IMR-90 (cell line): Measurements from ENCODE around the gene TPSG1. TPM values are rescaled to one million over a fixed set of nuclear protein-coding genes. Genes with fewer than 3 reads are reported as not detected.

Source experiments
- ATAC-seq: fragments of 200-7000 bp; cut with Tn5 transposase; 2 replicates; pipeline ENCODE4 v1.9.1; 2020; ENCODE audit warnings: low read depth, mild to moderate bottlenecking, moderate library complexity
- BruUV-seq: library from RNA; stranded (reverse); fragments of 400-500 nt; replicated peaks from 2 replicates; lab custom pipeline; 2021; lab: Mats Ljungman, UMichigan
- CTCF ChIA-PET: fragments of 300-600 bp; formaldehyde crosslinking; extraction: SDS; loops from one replicate; lab custom pipeline; 2021; ENCODE audit warnings: antibody characterized with exemption; lab: Yijun Ruan, JAX
- POLR2A ChIA-PET: fragments of 300-600 bp; sonication (Branson Sonifier 250); formaldehyde crosslinking; loops from one replicate; lab custom pipeline; 2022; ENCODE audit warnings: antibody characterized with exemption; ENCODE audit not compliant: unreplicated experiment; lab: Charles Lee
- DNase-seq: peaks from one replicate; pipeline ENCODE4 v3.0.0; 2013
- H2AFZ ChIP-seq: replicated peaks from 2 replicates; pipeline ENCODE3; 2013; ENCODE audit warnings: low read length, mild to moderate bottlenecking; ENCODE audit not compliant: poor library complexity
- H2AK5ac ChIP-seq: 2 replicates; pipeline ENCODE4 v1.6.1; 2013; ENCODE audit warnings: low read depth, low read length, inconsistent platforms
- H2AK9ac ChIP-seq: replicated peaks from 2 replicates; pipeline ENCODE3; 2013; ENCODE audit warnings: mild to moderate bottlenecking, low read depth, low read length, moderate library complexity; ENCODE audit not compliant: poor library complexity
- H2BK120ac ChIP-seq: 2 replicates; pipeline ENCODE4 v1.6.1; 2013; ENCODE audit warnings: low read depth, low read length, inconsistent platforms
- H2BK15ac ChIP-seq: 3 replicates; pipeline ENCODE4 v1.6.1; 2013; ENCODE audit warnings: low read depth, low read length, inconsistent platforms
- H2BK20ac ChIP-seq: 2 replicates; pipeline ENCODE4 v1.6.1; 2013; ENCODE audit warnings: low read depth, mild to moderate bottlenecking, inconsistent platforms, low read length, moderate library complexity
- H2BK5ac ChIP-seq: 2 replicates; pipeline ENCODE4 v1.6.1; 2013; ENCODE audit warnings: mild to moderate bottlenecking, low read depth, low read length, inconsistent platforms; ENCODE audit not compliant: poor library complexity, severe bottlenecking
- H3K14ac ChIP-seq: replicated peaks from 2 replicates; pipeline ENCODE4 v1.6.1; 2013; ENCODE audit warnings: low read depth, low read length, inconsistent platforms
- H3K18ac ChIP-seq: 2 replicates; pipeline ENCODE4 v1.6.1; 2013; ENCODE audit warnings: low read depth, low read length, control low read depth
- H3K23ac ChIP-seq: 2 replicates; pipeline ENCODE4 v1.6.1; 2013; ENCODE audit warnings: low read depth, low read length, inconsistent platforms
- H3K27ac ChIP-seq: 2 replicates; pipeline ENCODE4 v1.5.1; 2013; ENCODE audit warnings: mild to moderate bottlenecking, control low read depth, low read length; ENCODE audit not compliant: insufficient read depth
- H3K27me3 ChIP-seq: 2 replicates; pipeline ENCODE4 v1.6.1; 2013; ENCODE audit warnings: low read length; ENCODE audit not compliant: control insufficient read depth, insufficient read depth
- H3K36me3 ChIP-seq: 2 replicates; pipeline ENCODE4 v1.6.1; 2013; ENCODE audit warnings: low read length, mixed read lengths; ENCODE audit not compliant: control insufficient read depth, insufficient read depth
- H3K4ac ChIP-seq: 2 replicates; pipeline ENCODE4 v1.6.1; 2013; ENCODE audit warnings: low read depth, low read length, inconsistent platforms
- H3K4me1 ChIP-seq: 2 replicates; pipeline ENCODE4 v1.6.1; 2013; ENCODE audit warnings: low read length, mixed read lengths; ENCODE audit not compliant: control insufficient read depth, insufficient read depth
- H3K4me2 ChIP-seq: 2 replicates; pipeline ENCODE4 v1.6.1; 2013; ENCODE audit warnings: low read depth, mild to moderate bottlenecking, control low read depth, low read length, moderate library complexity
- H3K4me3 ChIP-seq: 2 replicates; pipeline ENCODE4 v1.5.1; 2013; ENCODE audit warnings: low read depth, mild to moderate bottlenecking, control low read depth, low read length, moderate library complexity; ENCODE audit not compliant: insufficient read depth
- H3K56ac ChIP-seq: 2 replicates; pipeline ENCODE4 v1.6.1; 2013; ENCODE audit warnings: low read length, inconsistent platforms; ENCODE audit not compliant: insufficient read depth; ENCODE audit errors: extremely low read depth
- H3K79me1 ChIP-seq, 2 experiments: 2 replicates each; pipeline ENCODE4 v1.6.1; 2013; ENCODE audit warnings: low read length in 2 of 2, inconsistent platforms in 1 of 2, low read depth in 1 of 2
- H3K9ac ChIP-seq: 2 replicates; pipeline ENCODE4 v1.6.1; 2013; ENCODE audit warnings: low read depth, low read length, control low read depth
- H3K9me1 ChIP-seq: 2 replicates; pipeline ENCODE4 v1.6.1; 2013; ENCODE audit warnings: low read length, inconsistent platforms; ENCODE audit not compliant: insufficient read depth
- H3K9me3 ChIP-seq: 2 replicates; pipeline ENCODE4 v1.6.1; 2013; ENCODE audit warnings: low read length; ENCODE audit not compliant: control insufficient read depth, insufficient read depth
- H4K20me1 ChIP-seq: 2 replicates; pipeline ENCODE4 v1.6.1; 2013; ENCODE audit warnings: low read length, inconsistent platforms; ENCODE audit not compliant: insufficient read depth
- H4K5ac ChIP-seq: 2 replicates; pipeline ENCODE4 v1.6.1; 2013; ENCODE audit warnings: mild to moderate bottlenecking, low read depth, low read length, control low read depth
- H4K8ac ChIP-seq, 2 experiments: 2 replicates each; pipeline ENCODE4 v1.6.1; 2013; ENCODE audit warnings: low read depth in 2 of 2, low read length in 2 of 2, control low read depth in 1 of 2, inconsistent platforms in 1 of 2
- H4K91ac ChIP-seq: 2 replicates; pipeline ENCODE4 v1.6.1; 2013; ENCODE audit warnings: low read depth, low read length, inconsistent platforms; ENCODE audit not compliant: insufficient read depth
- BHLHE40 ChIP-seq: fragments of 150-350 bp; IDR thresholded peaks from 2 replicates; pipeline ENCODE4 v1.6.1; 2016; ENCODE audit warnings: mild to moderate bottlenecking, low read depth, low read length
- CEBPB ChIP-seq: IDR thresholded peaks from 2 replicates; pipeline ENCODE4 v1.6.1; 2012; ENCODE audit warnings: low read depth, low read length, improper control_type of control experiment
- CHD1 ChIP-seq: IDR thresholded peaks from 2 replicates; pipeline ENCODE4 v1.6.1; 2012; ENCODE audit warnings: low read depth, low read length, improper control_type of control experiment
- CTCF ChIP-seq: conservative IDR thresholded peaks from 2 replicates; pipeline ENCODE4 v1.5.1; 2012; ENCODE audit warnings: mild to moderate bottlenecking, low read depth, low read length, improper control_type of control experiment
- ELK1 ChIP-seq: fragments of 150-350 bp; IDR thresholded peaks from 2 replicates; pipeline ENCODE4 v1.6.1; 2016; ENCODE audit warnings: low read depth, mild to moderate bottlenecking, low read length, moderate library complexity, borderline replicate concordance
- FOS ChIP-seq: fragments of 150-350 bp; IDR thresholded peaks from 2 replicates; pipeline ENCODE4 v1.6.1; 2016; ENCODE audit warnings: low read depth, low read length
- MAFK ChIP-seq: IDR thresholded peaks from 2 replicates; pipeline ENCODE4 v1.6.1; 2012; ENCODE audit warnings: low read depth, low read length, improper control_type of control experiment
- MAZ ChIP-seq: IDR thresholded peaks from 2 replicates; pipeline ENCODE4 v1.6.1; 2012; ENCODE audit warnings: low read depth, mild to moderate bottlenecking, low read length, improper control_type of control experiment, moderate library complexity, borderline replicate concordance
- MXI1 ChIP-seq: IDR thresholded peaks from 2 replicates; pipeline ENCODE4 v1.6.1; 2012; ENCODE audit warnings: low read depth, mild to moderate bottlenecking, low read length, moderate library complexity, borderline replicate concordance
- NFE2L2 ChIP-seq: fragments of 150-350 bp; IDR thresholded peaks from 2 replicates; pipeline ENCODE4 v1.6.1; 2016; ENCODE audit warnings: low read depth, mild to moderate bottlenecking, low read length
- POLR2A ChIP-seq: IDR thresholded peaks from 2 replicates; pipeline ENCODE4 v1.6.1; 2012; ENCODE audit warnings: mild to moderate bottlenecking, low read depth, low read length
- RAD21 ChIP-seq: IDR thresholded peaks from 2 replicates; pipeline ENCODE4 v1.6.1; 2012; ENCODE audit warnings: low read length, improper control_type of control experiment
- RCOR1 ChIP-seq: IDR thresholded peaks from 2 replicates; pipeline ENCODE4 v1.6.1; 2012; ENCODE audit warnings: mild to moderate bottlenecking, low read length, improper control_type of control experiment; ENCODE audit not compliant: insufficient replicate concordance
- RFX5 ChIP-seq: IDR thresholded peaks from 2 replicates; pipeline ENCODE4 v1.8.0; 2012; ENCODE audit warnings: low read depth, mild to moderate bottlenecking, low read length, moderate library complexity
- SMC3 ChIP-seq: fragments of 150-350 bp; IDR thresholded peaks from 2 replicates; pipeline ENCODE4 v1.6.1; 2016; ENCODE audit warnings: low read depth, mild to moderate bottlenecking, antibody characterized with exemption, low read length, moderate library complexity
- USF2 ChIP-seq: fragments of 150-350 bp; IDR thresholded peaks from 2 replicates; pipeline ENCODE4 v1.6.1; 2017; ENCODE audit warnings: mild to moderate bottlenecking, antibody characterized with exemption, low read length, low read depth
- WGBS, 2 experiments: methylation state at CpG; one replicate each; pipeline versions ENCODE4 v1.1.5 to v1.1.7; 2013; ENCODE audit warnings: missing lambda C conversion rate in 2 of 2; ENCODE audit not compliant: insufficient read length in 1 of 2; ENCODE audit errors: extremely low coverage in 2 of 2; 5-methylcytosine and 5-hydroxymethylcytosine counted together
- dilution Hi-C: fragments of 300-500 bp; cut with HindIII; formaldehyde crosslinking; loops from one replicate; pipeline ENCODE4 v1.14.3; 2018; ENCODE audit warnings: low sequenced_read_pairs; ENCODE audit not compliant: unreplicated experiment
- in situ Hi-C: fragments of 300-500 bp; cut with MboI; formaldehyde crosslinking; loops from 3 replicates; pipeline ENCODE4 v1.14.3; 2019; ENCODE audit warnings: low sequenced_read_pairs, inconsistent platforms, mixed read lengths
- intact Hi-C: fragments of 100-400 bp; cut with micrococcal nuclease; formaldehyde crosslinking; loops from 2 replicates; pipeline ENCODE4 v1.10.0; 2022
- polyA plus RNA-seq, 3 experiments: library from polyadenylated mRNA; depleted of rRNA; stranded (reverse); fragments of >200 nt; gene quantifications; 2 replicates each; pipeline ENCODE4 v1.2.3, GENCODE V29; 2012; ENCODE audit warnings: low replicate concordance in 1 of 3
- total RNA-seq: library from RNA; depleted of rRNA; stranded (reverse); fragments of >200 nt; gene quantifications from 2 replicates; pipeline ENCODE4 v1.2.3, GENCODE V29; 2012

The TPSG1 gene
- total and polyA plus RNA-seq, 2 of the 4 experiments (the other 2 are of a cell fraction) = not detected

- WGBS, 2 experiments = 80% methylated on average over 1 of the region's 9 CpGs; no CpG with 5 or more reads in 1 of the 2 experiments
- Histone ChIP-seq H3K4me2 (no peak overlapping the region), H3K79me1 (no peaks in the 10 kb centered on the region), H2AK9ac (peak overlapping the region; percentile 88), H2BK5ac (no peak overlapping the region), H3K36me3 (no peaks in the 10 kb centered on the region), H2AK5ac (no peak overlapping the region), H2BK120ac (no peak overlapping the region), H3K4me3 (no peak overlapping the region), H2AFZ (no peak overlapping the region), H3K18ac (no peak overlapping the region), H3K27ac (no peak overlapping the region), H3K23ac (no peak overlapping the region), H2BK15ac (no peak overlapping the region), H3K9me3 (no peaks in the 10 kb centered on the region), H4K5ac (no peak overlapping the region), H4K20me1 (peaks cover 14% of the 10 kb centered on the region), H2BK20ac (no peak overlapping the region), H3K4ac (no peak overlapping the region), H3K9ac (no peak overlapping the region), H4K91ac (no peak overlapping the region), H3K14ac (no peak overlapping the region), H3K27me3 (no peaks in the 10 kb centered on the region; the same call in 1 of the 2 replicates), H4K8ac (no peak overlapping the region), H3K56ac (no peak overlapping the region), H3K9me1 (no peaks in the 10 kb centered on the region), H3K4me1 (no peaks in the 10 kb centered on the region)
- TF ChIP-seq RAD21 (no peak), SMC3 (no peak), NFE2L2 (no peak), RCOR1 (no peak), CHD1 (no peak), MAZ (no peak), ELK1 (no peak), FOS (no peak), RFX5 (no peak), CTCF (no peak), POLR2A (no peak), CEBPB (no peak), USF2 (no peak), MXI1 (no peak), BHLHE40 (no peak), MAFK (no peak)
- no peak for ATAC-seq
- dilution Hi-C loops (no loop called here), in situ Hi-C loops (no loop called here), intact Hi-C loops (no loop called here)
- no TSS peak for BruUV-seq
- no peak for DNase-seq
- ChIA-PET POLR2A (no interaction called here), CTCF (no interaction called here)
Observed at GRCh38 chr16:1192384-1193073, 32.5 kb downstream of the TPSG1 start.
